OCI-LY7 (cell line): ENCODE results near the gene PPP2R3C. TPM values are rescaled to one million over a fixed set of nuclear protein-coding genes. Genes with fewer than 3 reads are reported as not detected.

Source experiments
- BruUV-seq: library from RNA; stranded (reverse); fragments of 400-500 nt; replicated peaks from 2 replicates; lab custom pipeline; 2021; lab: Mats Ljungman, UMichigan
- CTCF ChIA-PET: fragments of 300-600 bp; sonication (Branson Sonifier 250); formaldehyde crosslinking; loops from one replicate; lab custom pipeline; 2022; ENCODE audit warnings: antibody characterized with exemption; ENCODE audit not compliant: unreplicated experiment; lab: Charles Lee
- POLR2A ChIA-PET: fragments of 300-600 bp; sonication (Branson Sonifier 250); formaldehyde crosslinking; loops from one replicate; lab custom pipeline; 2022; ENCODE audit warnings: antibody characterized with exemption; lab: Charles Lee
- DNase-seq: peaks from one replicate; pipeline ENCODE4 v3.0.0-alpha.2; 2015; ENCODE audit warnings: low spot score
- H2AFZ ChIP-seq: fragments of 200-600 bp; sonication (generic), shearing (Covaris generic); 2 replicates; pipeline ENCODE4 v1.6.1; 2014; ENCODE audit warnings: mild to moderate bottlenecking, antibody characterized with exemption, low read length, moderate library complexity
- H3K27ac ChIP-seq: fragments of 200-600 bp; sonication (generic); 2 replicates; pipeline ENCODE4 v1.5.1; 2014; ENCODE audit warnings: mixed run types, low read depth, mild to moderate bottlenecking, moderate library complexity, low read length, inconsistent platforms; ENCODE audit not compliant: poor library complexity, severe bottlenecking
- H3K36me3 ChIP-seq: fragments of 200-600 bp; sonication (generic); 2 replicates; pipeline ENCODE4 v1.6.1; 2014; ENCODE audit warnings: mild to moderate bottlenecking, antibody characterized with exemption, low read length, moderate library complexity, mixed read lengths; ENCODE audit not compliant: insufficient read depth
- H3K4me1 ChIP-seq: fragments of 200-600 bp; sonication (generic); 2 replicates; pipeline ENCODE4 v1.5.1; 2014; ENCODE audit warnings: mild to moderate bottlenecking, low read length; ENCODE audit not compliant: insufficient read depth, poor library complexity, severe bottlenecking
- H3K4me2 ChIP-seq: fragments of 200-600 bp; sonication (generic); 2 replicates; pipeline ENCODE4 v1.6.1; 2014; ENCODE audit warnings: mild to moderate bottlenecking, low read length
- H3K4me3 ChIP-seq: fragments of 200-600 bp; sonication (generic); 2 replicates; pipeline ENCODE4 v1.5.1; 2014; ENCODE audit warnings: mild to moderate bottlenecking, low read depth, low read length; ENCODE audit not compliant: poor library complexity, severe bottlenecking
- H3K79me2 ChIP-seq: fragments of 200-600 bp; sonication (generic); 2 replicates; pipeline ENCODE4 v1.6.1; 2016; ENCODE audit warnings: low read depth, mild to moderate bottlenecking, low read length, moderate library complexity, mixed read lengths; ENCODE audit not compliant: insufficient read depth
- H3K9me2 ChIP-seq: fragments of 200-600 bp; sonication (generic); 2 replicates; pipeline ENCODE4 v1.6.1; 2016; ENCODE audit warnings: mild to moderate bottlenecking, low read length, mixed read lengths; ENCODE audit not compliant: insufficient read depth
- H3K9me3 ChIP-seq: fragments of 200-600 bp; sonication (generic); 2 replicates; pipeline ENCODE4 v1.6.1; 2014; ENCODE audit warnings: mild to moderate bottlenecking, mixed run types, low read length, mixed read lengths
- H4K20me1 ChIP-seq: fragments of 200-600 bp; sonication (generic); 2 replicates; pipeline ENCODE4 v1.6.1; 2014; ENCODE audit warnings: mild to moderate bottlenecking, antibody characterized with exemption, low read length, moderate library complexity, mixed read lengths; ENCODE audit not compliant: insufficient read depth
- CTCF ChIP-seq: fragments of 200-600 bp; sonication (generic); conservative IDR thresholded peaks from 2 replicates; pipeline ENCODE4 v1.5.1; 2014; ENCODE audit warnings: mild to moderate bottlenecking, antibody characterized with exemption, low read length, moderate library complexity, mixed read lengths
- EZH2phosphoT487 ChIP-seq: fragments of 200-600 bp; sonication (generic); IDR thresholded peaks from 2 replicates; pipeline ENCODE4 v1.6.1; 2018; ENCODE audit warnings: low read depth, borderline replicate concordance, mild to moderate bottlenecking, mixed run types, antibody characterized with exemption, low read length, moderate library complexity, mixed read lengths
- intact Hi-C: fragments of 100-400 bp; cut with micrococcal nuclease; formaldehyde crosslinking; loops from one replicate; pipeline ENCODE4 v1.10.0; 2022; ENCODE audit not compliant: unreplicated experiment
- total RNA-seq, 2 experiments: library from RNA; depleted of rRNA in 1 of 2; stranded (reverse); fragments of >200 nt in 1 of 2; shearing (Covaris generic) in 1 of 2; gene quantifications; 2 replicates each; pipeline ENCODE4 v1.2.3, GENCODE V29; 2014 to 2022

Gene PPP2R3C
- total RNA-seq, 2 experiments from 2014 or later: 47.4 to 50.8 TPM

GRCh38 chr14:35088514-35088913, 33.3 kb downstream of the PPP2R3C start:
- Histone ChIP-seq H4K20me1 (no peaks in the 10 kb centered on the region), H3K27ac (no peak overlapping the region), H3K4me2 (no peak overlapping the region), H3K9me2 (no peaks in the 10 kb centered on the region), H3K4me1 (no peaks in the 10 kb centered on the region), H3K4me3 (no peak overlapping the region), H3K36me3 (peaks cover 89% of the 10 kb centered on the region), H2AFZ (no peak overlapping the region), H3K79me2 (no peaks in the 10 kb centered on the region), H3K9me3 (no peaks in the 10 kb centered on the region)
- DNase-seq: no peak
- ChIA-PET CTCF (no interaction called here), POLR2A (interaction anchor here (1.2 kb wide), 1 partner anchor 42 kb away, joined by 3 read pairs; the partner anchor contains the start of gene FAM177A1)
- intact Hi-C loops: no loop called here
- no TSS peak for BruUV-seq
- TF ChIP-seq EZH2phosphoT487 (no peak), CTCF (no peak)

GRCh38 chr14:35085441-35085840, 36.3 kb downstream of the PPP2R3C start:
- ChIA-PET CTCF (no interaction called here), POLR2A (interaction anchor here (0.7 kb wide), 2 partner anchors 117 to 203 kb away, joined by 3 to 4 read pairs; no protein-coding TSS in a partner anchor)
- no peaks in the 10 kb centered on the region for H3K9me3 ChIP-seq
- H3K36me3 ChIP-seq: peaks cover 77% of the 10 kb centered on the region
- no peak overlapping the region for H3K4me3 ChIP-seq
- no peak overlapping the region for H2AFZ ChIP-seq
- TF ChIP-seq CTCF: no peak
- no peak for TF ChIP-seq EZH2phosphoT487
- H3K4me1 ChIP-seq: no peaks in the 10 kb centered on the region
- no TSS peak for BruUV-seq
- no peak for DNase-seq
- no peaks in the 10 kb centered on the region for H3K9me2 ChIP-seq
- H3K4me2 ChIP-seq: no peak overlapping the region
- H3K79me2 ChIP-seq: no peaks in the 10 kb centered on the region
- no peak overlapping the region for H3K27ac ChIP-seq
- H4K20me1 ChIP-seq: no peaks in the 10 kb centered on the region
- intact Hi-C loops: no loop called here

GRCh38 chr14:35083530-35084150, 38.1 kb downstream of the PPP2R3C start:
- Histone ChIP-seq H3K9me3 (no peaks in the 10 kb centered on the region), H3K27ac (no peak overlapping the region), H4K20me1 (no peaks in the 10 kb centered on the region), H2AFZ (no peak overlapping the region), H3K79me2 (no peaks in the 10 kb centered on the region), H3K4me1 (no peaks in the 10 kb centered on the region), H3K36me3 (peaks cover 64% of the 10 kb centered on the region), H3K4me3 (no peak overlapping the region), H3K4me2 (no peak overlapping the region), H3K9me2 (no peaks in the 10 kb centered on the region)
- no TSS peak for BruUV-seq
- intact Hi-C loops: no loop called here
- CTCF ChIA-PET: no interaction called here
- DNase-seq: no peak
- no peak for TF ChIP-seq EZH2phosphoT487
- no peak for TF ChIP-seq CTCF
- POLR2A ChIA-PET: interaction anchor here (0.7 kb wide), 1 partner anchor 58 kb away, joined by 3 read pairs; no protein-coding TSS in a partner anchor
